GM21423 (cell line): ENCODE results near the gene ADARB2.

Experiments used
- ATAC-seq: cut with Tn5 transposase; IDR thresholded peaks from one replicate; pipeline ENCODE4 v1.9.1; 2021; ENCODE audit warnings: mild to moderate bottlenecking, moderate library complexity; ENCODE audit not compliant: unreplicated experiment

ADARB2 gene

GRCh38 chr10:1153251-1153763, 584.0 kb downstream of the ADARB2 start:
- no peak for ATAC-seq

GRCh38 chr10:1152386-1153250, 584.7 kb downstream of the ADARB2 start:
- ATAC-seq: no peak

GRCh38 chr10:1151076-1152033, 586.0 kb downstream of the ADARB2 start:
- ATAC-seq: no peak

- ATAC-seq: no peak
Observed at GRCh38 chr10:1150638-1150955, 586.7 kb downstream of the ADARB2 start.

GRCh38 chr10:1149793-1150637, 587.3 kb downstream of the ADARB2 start:
- ATAC-seq: no peak

- ATAC-seq: no peak
Observed at GRCh38 chr10:1148855-1149605, 588.3 kb downstream of the ADARB2 start.

- no peak for ATAC-seq
Observed at GRCh38 chr10:1147810-1148209, 589.5 kb downstream of the ADARB2 start.

- ATAC-seq: no peak
Observed at GRCh38 chr10:1142596-1142995, 594.7 kb downstream of the ADARB2 start.

GRCh38 chr10:1141701-1142100, 595.6 kb downstream of the ADARB2 start:
- ATAC-seq: no peak

- ATAC-seq: no peak
Observed at GRCh38 chr10:1141261-1141660, 596.1 kb downstream of the ADARB2 start.

GRCh38 chr10:1138529-1138928, 598.8 kb downstream of the ADARB2 start:
- no peak for ATAC-seq

GRCh38 chr10:1137499-1138163, 599.7 kb downstream of the ADARB2 start:
- ATAC-seq: no peak

- ATAC-seq: no peak
Observed at GRCh38 chr10:1136268-1136667, 601.1 kb downstream of the ADARB2 start.

- ATAC-seq: no peak
Observed at GRCh38 chr10:1134156-1134555, 603.2 kb downstream of the ADARB2 start.

GRCh38 chr10:1133495-1134045, 603.8 kb downstream of the ADARB2 start:
- ATAC-seq: no peak

- ATAC-seq: no peak
Observed at GRCh38 chr10:1132584-1132983, 604.7 kb downstream of the ADARB2 start.

GRCh38 chr10:1130995-1131790, 606.1 kb downstream of the ADARB2 start:
- no peak for ATAC-seq

GRCh38 chr10:1130226-1130625, 607.1 kb downstream of the ADARB2 start:
- ATAC-seq: no peak
